Urothelium cell line (cell line): Measurements from ENCODE around the gene IFNL1.
"Not testable (repeated sequence)": the region's sequence is repeated elsewhere in the genome, so short reads cannot be mapped to it uniquely, and the experiment has no call there.

Experiments
- DNase-seq: peaks from one replicate; pipeline ENCODE4 v3.0.0; 2011; ENCODE audit warnings: low spot score, mixed read lengths
- FAIRE-seq: peaks from 2 replicates; lab custom pipeline; 2011; peaks lifted over from hg19 to GRCh38; lab: Jason Lieb, UNC

Gene IFNL1

DNA sequence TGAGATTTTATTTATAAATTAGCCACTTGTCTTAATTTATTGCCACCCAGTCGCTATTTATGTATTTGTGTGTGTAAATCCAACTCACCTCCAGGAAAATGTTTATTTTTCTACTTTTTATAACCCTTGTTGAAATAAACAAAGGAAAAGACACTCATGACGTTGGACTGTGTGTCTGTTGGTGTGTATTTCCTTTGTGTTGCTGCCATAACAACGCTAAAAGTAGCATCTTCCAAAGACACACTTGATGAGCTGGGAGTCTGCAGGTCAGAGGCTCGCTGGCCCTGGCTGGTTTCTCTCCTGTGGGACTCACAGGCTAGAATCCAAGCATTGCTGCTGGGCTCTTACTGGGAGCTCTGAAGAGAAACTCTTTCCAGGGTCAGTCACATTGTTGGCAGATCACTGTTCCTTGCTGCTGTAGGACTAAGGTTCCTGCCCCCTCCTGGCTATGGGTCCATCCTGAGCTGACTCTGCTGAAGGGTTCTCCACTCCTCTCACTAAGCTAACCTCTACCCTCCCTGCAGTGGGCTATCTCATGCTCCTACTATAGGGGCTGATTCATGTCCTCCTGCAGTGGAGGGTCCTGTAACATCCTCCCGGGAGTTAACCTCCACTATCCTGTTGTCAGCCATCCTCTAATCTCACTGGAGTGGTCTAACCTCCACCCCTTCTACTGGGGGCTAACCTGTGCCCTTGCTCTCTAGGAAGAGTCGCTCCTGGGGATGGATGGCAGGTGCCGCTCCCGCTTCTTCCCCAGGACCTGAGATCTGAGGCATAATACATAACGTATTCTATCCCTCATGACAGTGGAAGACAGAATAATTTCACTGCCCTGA lies 26.0 kb upstream of the IFNL1 start:
- FAIRE-seq (no peak), DNase-seq (no peak)

DNA sequence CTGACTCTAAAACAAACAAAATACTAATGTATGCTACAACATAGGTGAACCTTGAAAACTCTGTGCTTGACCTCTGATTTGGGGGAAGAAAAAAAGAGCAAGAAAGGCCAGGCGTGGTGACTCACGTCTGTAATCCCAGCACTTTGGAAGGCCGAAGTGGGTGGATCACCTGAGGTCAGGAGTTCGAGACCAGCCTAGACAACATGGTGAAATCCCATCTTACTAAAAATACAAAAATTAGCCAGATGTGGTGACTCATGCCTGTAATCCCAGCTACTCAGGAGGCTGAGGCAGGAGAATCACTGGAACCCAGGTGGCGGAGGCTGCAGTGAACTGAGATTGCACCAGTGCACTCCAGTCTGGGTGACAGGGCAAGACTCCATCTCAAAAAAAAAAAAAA lies 22.3 kb upstream of the IFNL1 start:
- not testable (repeated sequence) for FAIRE-seq, DNase-seq

DNA sequence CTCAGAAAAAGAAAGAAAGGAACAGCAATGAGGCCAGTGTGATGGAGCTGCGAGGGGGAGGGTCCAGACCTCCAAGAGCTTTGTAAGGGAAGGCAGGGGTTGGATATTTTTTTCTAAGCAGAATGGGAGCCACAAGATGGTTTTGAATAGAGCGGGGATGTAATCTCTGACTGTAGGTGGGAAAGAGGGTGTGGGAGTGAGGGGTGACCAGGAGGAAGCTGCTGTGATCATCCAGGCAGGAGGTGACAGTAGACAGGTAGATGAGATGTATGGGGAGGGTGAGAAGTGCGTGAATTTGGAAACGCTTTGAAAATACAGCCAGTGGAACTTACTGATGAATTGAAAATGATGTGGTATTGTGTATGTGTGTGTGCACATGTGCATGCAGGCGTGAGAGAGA lies 20.6 kb upstream of the IFNL1 start:
- DNase-seq (no peak), FAIRE-seq (no peak)

DNA sequence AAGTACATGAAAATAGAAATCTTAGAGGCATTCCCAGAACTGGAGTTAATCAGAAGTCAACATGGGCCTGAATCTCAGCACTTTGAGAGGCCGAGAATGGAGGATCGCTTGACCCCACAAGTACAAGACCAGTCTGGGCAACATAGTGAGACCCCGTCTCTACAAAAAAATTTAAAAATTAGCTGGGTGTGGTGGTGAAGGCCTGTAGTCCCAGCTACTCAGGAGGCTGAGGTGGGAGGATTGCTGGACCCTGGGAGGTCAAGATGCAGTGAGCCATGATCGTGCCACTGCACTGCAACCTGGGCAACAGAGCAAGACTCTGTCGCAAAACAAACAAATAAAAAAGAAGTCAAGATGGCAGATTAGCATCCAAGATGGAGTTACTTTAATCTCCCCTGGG lies 19.5 kb upstream of the IFNL1 start:
- FAIRE-seq = no peak
- DNase-seq = no peak

DNA sequence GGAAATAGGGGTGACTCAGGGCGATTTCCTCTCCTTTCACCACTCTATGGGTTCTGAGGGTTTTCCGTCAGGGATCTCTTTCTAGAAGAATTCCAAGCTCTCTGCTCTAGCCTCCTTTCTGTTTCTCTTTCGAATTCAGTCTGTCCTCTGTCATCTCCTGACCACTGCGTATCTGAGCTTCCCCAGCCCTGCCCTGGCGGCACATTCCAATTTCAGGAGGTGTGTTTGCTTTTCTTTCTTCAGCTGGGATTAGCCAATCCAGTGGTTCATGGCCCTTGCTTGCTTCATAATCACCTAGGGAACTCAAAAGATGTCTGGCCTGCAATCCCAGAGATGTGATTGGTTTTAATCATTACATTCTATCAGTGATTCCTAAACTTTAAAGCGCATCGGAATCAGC lies 18.6 kb upstream of the IFNL1 start:
- FAIRE-seq (no peak), DNase-seq (no peak)

DNA sequence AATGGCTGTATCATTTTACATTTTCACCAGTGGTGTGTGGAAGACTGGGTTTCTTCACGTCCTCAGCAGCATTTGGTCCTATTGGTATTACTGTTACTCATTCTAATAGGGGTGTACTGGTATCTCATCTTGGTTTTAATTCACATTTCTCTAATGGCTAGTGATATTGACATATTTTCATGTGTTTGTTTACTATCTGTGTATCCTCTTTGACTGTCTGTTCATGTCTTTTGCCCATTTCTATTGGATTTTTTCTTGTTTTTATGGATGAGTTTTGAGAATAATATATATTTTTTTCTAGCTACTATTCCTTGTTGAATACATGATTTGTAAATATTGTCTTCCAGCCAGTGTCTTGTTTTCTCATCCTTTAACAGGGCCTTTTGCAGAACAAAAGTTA lies 14.2 kb upstream of the IFNL1 start:
- DNase-seq = no peak
- no peak for FAIRE-seq

DNA sequence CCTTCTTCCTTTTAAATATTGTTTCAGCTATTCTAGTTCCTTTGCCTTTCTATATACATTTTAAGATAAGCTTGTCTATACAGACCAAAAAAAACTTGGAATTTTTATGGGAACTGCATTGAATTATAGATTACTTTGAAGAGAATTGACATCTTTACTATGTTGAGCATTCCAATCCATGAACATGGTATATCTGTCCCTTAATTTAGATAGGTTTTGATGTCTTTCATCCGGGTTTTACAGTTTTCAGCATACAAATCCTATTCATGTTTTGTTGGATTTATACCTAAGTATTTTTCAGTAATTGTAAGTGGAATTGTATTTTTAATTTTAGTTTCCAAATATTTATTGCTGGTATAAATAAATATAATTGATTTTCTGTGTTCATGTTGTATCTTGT lies 12.2 kb upstream of the IFNL1 start:
- FAIRE-seq = no peak
- DNase-seq = no peak

DNA sequence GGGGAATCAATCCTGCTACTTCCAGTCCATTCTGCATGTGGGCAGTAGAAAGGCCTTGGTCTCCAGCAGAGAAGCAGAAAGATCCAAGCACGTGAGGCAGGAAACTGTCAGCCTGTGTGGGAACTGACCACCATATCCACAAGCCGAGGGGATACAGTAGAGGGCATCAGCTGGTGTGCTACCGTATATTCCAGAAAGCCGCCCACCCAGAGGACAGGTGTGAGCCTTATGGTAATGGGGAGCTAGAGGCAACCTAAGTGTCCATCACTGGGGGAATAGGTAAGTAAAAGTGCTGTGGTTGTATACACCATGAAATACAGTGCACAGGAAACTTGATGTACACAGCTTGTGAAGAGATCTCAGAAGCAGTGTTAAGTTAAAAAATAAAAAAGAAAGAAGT lies 2.8 kb upstream of the IFNL1 start:
- DNase-seq (no peak), FAIRE-seq (no peak)

DNA sequence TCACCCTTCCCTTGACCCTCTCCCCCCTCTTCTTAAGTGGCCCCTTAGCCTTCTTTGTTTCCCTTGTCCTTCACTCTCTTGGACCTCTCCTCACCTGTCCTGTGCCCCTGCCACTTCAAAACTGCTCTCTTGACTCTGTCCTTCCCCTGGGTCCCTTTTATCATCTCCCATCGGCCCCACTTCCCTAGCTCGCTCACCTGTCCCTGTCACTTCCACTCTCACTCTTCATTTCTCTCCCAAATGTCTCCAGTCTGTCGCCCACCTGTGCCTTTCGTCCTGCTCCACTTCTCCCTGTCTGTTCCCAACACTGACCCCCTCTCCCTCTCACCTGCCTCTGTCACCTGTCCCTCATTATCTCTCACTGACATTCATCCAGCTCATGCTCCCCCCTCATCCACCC lies 699 bp downstream of the IFNL1 start:
- FAIRE-seq (no peak), DNase-seq (no peak)

DNA sequence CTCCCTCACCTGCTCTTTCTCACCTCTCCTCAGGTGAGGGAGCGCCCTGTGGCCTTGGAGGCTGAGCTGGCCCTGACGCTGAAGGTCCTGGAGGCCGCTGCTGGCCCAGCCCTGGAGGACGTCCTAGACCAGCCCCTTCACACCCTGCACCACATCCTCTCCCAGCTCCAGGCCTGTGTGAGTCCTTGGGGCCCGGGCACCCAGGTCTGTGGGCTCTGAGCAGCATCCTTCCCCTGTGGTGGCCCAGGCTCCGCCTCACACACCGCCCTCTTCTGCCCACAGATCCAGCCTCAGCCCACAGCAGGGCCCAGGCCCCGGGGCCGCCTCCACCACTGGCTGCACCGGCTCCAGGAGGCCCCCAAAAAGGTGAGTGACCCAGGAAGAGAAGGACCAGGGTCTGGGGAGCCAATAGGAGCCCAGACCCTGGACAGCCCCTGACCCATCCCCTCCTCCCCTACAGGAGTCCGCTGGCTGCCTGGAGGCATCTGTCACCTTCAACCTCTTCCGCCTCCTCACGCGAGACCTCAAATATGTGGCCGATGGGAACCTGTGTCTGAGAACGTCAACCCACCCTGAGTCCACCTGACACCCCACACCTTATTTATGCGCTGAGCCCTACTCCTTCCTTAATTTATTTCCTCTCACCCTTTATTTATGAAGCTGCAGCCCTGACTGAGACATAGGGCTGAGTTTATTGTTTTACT lies 1.9 kb downstream of the IFNL1 start:
- FAIRE-seq (no peak), DNase-seq (no peak)

DNA sequence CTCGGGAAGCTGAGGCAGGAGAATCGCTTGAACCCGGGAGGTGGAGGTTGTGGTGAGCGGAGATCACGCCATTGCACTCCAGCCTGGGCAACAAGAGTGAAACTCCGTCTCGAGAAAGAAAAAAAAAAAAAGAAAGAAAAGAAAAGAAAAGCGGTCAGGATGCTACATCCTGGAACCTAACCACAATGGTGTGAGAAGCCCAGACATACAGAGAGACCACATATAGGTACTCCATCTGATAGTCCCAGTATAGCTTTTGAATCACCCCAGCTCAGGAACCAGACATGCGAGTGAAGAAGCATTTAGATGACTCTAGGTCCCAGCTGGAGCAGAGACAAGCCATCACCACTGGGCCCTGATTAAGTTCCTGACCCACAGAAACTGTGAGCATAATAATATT lies 3.2 kb downstream of the IFNL1 start:
- FAIRE-seq (no peak), DNase-seq (no peak)

DNA sequence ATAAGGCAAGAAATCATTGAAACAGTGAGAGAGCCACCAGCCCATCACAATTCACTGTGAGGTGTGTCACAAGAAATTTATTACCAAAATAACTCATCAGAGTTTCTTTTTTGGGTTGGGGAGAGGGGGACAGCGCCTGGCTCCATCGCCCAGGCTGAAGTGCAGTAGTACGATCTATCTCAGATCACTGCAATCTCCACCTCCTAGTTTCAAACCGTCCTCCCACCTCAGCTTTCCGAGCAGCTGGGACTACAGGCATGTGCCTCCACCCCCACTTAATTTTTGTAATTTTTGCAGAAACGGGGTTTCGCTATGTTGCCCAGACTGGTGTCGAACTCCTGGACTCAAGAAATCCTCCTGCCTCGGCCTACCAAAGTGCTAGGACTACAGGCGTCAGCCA lies 3.6 kb downstream of the IFNL1 start:
- DNase-seq (no peak), FAIRE-seq (no peak)

DNA sequence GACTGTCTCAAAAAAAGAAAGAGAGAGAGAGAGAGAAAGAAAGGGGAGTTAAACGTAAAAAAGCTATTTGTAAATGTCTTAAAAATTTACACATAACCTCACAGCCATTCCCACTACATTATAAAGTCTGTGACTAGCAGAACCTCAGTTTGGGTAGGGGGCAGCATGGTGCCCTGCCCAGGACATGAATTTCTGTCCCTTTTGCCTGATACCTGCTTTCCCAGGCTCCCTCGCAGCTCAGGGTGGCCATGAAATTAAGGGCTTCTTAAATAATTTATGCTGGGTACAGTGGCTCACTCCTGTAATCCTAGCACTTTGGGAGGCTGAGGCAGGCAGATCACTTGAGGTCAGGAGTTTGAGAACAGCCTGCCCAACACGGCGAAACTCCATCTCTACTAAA lies 4.8 kb downstream of the IFNL1 start:
- DNase-seq (no peak), FAIRE-seq (no peak)

DNA sequence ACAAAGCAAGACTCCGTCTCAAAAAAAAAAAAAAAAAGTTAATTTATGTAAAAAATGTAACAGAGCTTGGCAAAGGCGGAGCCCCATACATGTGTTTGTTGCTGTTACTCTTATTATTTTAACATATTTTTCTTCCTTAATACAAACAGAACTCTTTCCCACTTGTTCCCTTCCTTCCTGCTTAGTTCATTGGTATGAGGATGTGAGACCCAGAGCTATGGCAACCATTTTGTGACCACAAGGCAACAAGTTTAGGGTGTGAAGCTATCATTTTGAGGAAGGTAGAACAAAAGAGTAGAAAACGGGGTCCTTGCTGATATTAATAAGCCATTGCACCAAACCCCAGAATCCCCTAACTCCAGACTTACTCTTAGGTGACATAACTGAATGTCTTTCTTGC lies 5.4 kb downstream of the IFNL1 start:
- no peak for FAIRE-seq
- DNase-seq = no peak

DNA sequence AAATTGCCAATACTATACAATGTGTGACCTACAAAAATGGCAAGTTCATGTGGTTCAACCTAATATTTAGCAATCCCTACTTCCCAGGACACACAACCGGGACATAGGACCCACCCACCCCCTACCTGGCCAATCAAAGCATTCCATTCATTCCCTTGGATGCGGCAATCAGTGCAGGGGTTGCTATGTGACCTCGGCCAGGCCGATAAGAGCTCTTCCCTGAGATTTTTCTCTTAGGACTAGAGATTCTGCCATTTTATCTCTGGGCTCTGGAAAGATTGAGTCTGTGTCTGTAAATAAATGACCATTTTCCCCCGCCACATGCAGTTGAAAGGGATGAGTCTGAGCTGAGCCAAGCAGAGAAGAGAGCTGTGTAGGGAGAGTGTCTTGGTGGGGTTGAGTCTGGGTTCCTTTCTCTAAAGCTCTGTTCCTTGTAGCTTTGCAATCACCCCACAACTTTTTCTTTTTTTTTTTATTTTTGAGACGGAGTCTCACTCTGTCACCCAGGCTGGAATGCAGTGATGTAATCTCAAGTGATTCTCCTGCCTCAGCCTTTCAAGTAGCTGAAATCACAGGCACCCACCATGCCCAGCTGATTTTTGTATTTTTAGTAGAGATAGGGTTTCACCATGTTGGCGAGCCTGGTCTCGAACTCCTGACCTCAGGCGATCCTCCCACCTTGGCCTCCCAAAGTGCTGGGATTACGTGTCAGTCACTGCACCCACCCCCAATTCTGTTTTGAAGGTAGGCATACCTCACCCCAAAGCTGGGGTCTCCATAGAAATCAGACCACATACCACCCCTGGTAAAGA lies 7.4 kb downstream of the IFNL1 start:
- no peak for DNase-seq
- no peak for FAIRE-seq

DNA sequence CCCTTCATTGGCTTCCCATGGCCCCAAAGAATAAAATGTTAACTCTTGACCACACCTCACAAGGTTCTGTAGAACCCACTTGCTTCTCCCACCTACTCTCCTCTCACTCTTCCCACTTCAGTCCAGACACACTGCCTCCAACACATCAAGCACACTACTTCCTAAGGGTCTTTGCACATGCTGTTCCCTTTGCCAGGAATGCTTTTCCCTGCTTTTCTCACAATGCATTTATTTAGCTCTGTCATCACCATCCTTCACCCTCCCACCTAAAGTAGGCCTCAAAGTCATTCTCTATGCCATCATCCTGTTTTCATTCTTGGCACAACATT lies 7.9 kb downstream of the IFNL1 start:
- DNase-seq = no peak
- FAIRE-seq = no peak

DNA sequence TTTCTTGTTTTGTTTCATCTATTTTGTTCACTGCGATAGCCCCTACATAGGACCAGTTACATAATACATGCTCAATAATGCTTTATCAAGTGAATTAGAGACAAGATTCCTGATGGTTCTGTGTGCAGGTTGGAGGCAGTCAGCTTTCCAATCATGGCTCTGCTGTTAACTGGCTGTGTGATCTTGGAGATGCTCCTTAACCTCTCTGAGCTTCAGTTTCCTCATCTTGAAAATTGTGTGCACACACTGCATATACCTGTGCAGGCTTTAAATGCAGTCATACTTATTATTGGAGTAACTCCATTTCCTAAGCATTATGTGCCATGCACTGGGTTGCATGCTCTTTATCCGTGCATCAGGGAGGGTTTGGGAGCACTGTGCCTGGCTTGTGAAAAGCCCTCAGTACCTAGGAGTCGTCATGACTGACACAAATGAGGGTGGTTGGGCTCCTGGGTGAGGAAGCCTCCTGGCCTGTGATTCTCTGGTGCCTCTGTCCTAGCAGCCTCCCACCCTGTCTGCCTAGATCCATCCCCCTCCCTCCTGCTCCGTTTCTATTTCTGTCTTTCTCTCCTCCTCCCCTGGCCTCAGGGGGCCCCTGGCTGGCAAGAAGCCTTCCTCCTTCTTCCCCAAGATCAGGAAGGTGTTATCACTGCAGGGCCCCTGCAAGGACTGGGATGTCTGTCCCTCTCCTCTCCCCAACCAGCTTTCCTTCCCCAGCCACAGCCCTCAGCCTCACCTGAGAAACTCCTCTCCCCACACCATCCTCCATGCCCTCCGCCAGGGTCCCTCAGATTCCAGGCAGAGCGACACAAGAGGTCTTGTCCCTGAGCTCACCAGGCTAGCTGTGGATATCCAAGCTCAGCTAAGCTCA lies 8.7 kb downstream of the IFNL1 start:
- FAIRE-seq (no peak), DNase-seq (no peak)

DNA sequence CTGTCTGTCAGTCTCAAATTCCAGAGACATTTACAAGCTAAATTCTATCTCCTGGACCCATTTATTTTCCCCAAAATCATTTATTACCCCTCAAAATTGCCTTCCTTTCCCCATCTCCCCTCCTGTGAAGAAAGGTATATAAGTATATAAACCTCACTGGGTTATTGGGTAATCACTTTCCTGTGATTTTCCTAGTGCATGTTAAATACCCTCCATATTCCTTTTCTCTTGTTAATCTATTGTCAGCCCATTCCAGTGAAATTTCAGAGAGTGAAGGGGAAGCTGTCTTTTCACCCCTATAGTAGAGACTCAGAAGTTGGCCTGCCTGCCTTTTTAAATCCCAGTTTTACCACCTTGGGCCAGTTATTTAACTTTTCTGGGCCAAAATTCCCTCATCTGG lies 9.9 kb downstream of the IFNL1 start:
- no peak for FAIRE-seq
- DNase-seq = no peak

DNA sequence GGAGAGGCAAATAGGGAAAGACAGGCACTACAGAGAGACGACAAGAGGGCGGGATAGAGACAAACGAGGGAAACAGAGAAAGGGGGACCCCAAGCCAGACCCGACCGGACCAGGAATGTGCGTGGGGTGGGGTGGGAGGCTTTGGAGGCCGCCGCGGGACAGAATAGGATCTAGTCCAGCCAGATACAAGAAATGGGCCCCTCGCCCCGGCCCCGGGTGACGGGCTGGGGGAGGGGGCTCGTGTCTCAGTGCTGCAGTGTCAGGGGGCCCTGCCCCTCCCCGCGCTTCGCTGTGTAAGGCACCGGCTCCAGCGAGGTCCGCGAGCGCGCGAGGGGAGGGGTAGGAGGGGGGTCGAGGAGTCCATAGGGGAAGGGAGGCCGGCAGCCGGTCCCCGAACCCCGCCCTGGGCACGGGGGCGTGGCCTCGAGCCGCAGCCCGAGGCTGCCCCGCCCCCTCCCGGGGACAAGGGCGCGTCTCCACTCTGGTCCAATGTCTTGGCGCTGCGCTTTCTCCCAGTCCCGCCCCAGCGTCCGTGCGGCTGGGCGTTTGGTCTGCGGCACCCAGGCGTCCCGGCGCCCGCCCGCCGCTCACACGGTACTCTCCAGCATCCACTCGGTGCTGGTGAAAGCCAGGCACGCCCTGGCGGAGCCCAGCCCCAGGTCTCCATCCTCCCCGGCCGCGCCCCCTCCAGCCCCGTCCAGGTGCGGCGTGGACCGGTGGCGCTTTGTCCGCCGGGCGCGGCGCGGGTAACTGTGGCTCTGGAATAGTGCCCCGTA lies 11.0 kb downstream of the IFNL1 start:
- DNase-seq (no peak), FAIRE-seq (no peak)
